Mesodermal cell (in vitro differentiated cells): ENCODE measurements around the gene AKAP1.

Source experiments
- H3K27ac ChIP-seq: 2 replicates; pipeline ENCODE4 v1.7.0; 2013; ENCODE audit warnings: mild to moderate bottlenecking, low read depth, low read length, moderate library complexity; ENCODE audit not compliant: severe bottlenecking
- H3K36me3 ChIP-seq: 2 replicates; pipeline ENCODE4 v1.7.1; 2013; ENCODE audit warnings: mild to moderate bottlenecking, low read length, moderate library complexity; ENCODE audit not compliant: control insufficient read depth, insufficient read depth
- H3K4me1 ChIP-seq: one replicate; pipeline ENCODE4 v1.7.1; 2013; ENCODE audit warnings: mild to moderate bottlenecking, low read length; ENCODE audit not compliant: insufficient read depth, control insufficient read depth, poor library complexity, severe bottlenecking
- H3K4me3 ChIP-seq: 2 replicates; pipeline ENCODE4 v1.7.0; 2013; ENCODE audit warnings: low read length, control low read depth, mild to moderate bottlenecking; ENCODE audit not compliant: insufficient read depth, poor library complexity, severe bottlenecking; ENCODE audit errors: extremely low read depth
- H3K9me3 ChIP-seq: 2 replicates; pipeline ENCODE4 v1.7.1; 2013; ENCODE audit warnings: mild to moderate bottlenecking, low read length, moderate library complexity; ENCODE audit not compliant: control insufficient read depth
- WGBS, 2 experiments: methylation state at CpG; one replicate each; pipeline ENCODE4 v1.1.5; 2013; ENCODE audit warnings: missing lambda C conversion rate in 2 of 2; ENCODE audit not compliant: insufficient coverage in 2 of 2; 5-methylcytosine and 5-hydroxymethylcytosine counted together

The AKAP1 gene

GRCh38 chr17:57164814-57165213 is 79.8 kb downstream of the AKAP1 start:
- no peaks in the 10 kb centered on the region for H3K36me3 ChIP-seq
- H3K4me1 ChIP-seq, result no peaks in the 10 kb centered on the region
- 61 to 75% methylated on average over 4 of the region's 4 CpGs for WGBS, 2 experiments
- H3K4me3 ChIP-seq, result no peak overlapping the region
- H3K27ac ChIP-seq, result no peak overlapping the region
- no peaks in the 10 kb centered on the region for H3K9me3 ChIP-seq

DNA sequence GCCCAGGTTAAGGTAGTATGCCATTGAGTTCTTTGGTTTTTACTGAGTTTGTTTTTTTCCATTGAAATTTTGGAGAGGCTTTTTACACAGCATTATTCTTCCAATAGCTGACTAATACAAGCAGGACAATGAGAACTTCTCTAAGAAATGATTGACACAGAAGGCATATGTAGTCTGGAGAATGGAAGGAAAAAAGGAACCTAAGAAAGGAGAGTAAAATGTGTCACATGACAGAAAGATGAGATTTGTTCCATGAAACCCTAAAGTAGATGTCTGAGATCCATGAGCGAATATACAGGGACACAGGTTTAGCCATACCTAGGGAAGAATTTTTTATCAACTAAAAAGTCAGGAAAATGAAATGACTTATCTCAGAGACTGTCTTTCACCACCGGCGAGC is 80.7 kb downstream of the AKAP1 start:
- Histone ChIP-seq H3K27ac (no peak overlapping the region), H3K4me3 (no peak overlapping the region), H3K9me3 (no peaks in the 10 kb centered on the region), H3K4me1 (no peaks in the 10 kb centered on the region), H3K36me3 (no peaks in the 10 kb centered on the region)
- 88% methylated on average over 1 of the region's 3 CpGs; no CpG with 5 or more reads in 1 of the 2 experiments for WGBS, 2 experiments

- Histone ChIP-seq H3K4me1 (no peaks in the 10 kb centered on the region), H3K36me3 (no peaks in the 10 kb centered on the region), H3K9me3 (no peaks in the 10 kb centered on the region), H3K27ac (no peak overlapping the region), H3K4me3 (no peak overlapping the region)
- WGBS, 2 experiments, result 35 to 52% methylated on average over 6 to 7 of the region's 9 CpGs
Measured at GRCh38 chr17:57166803-57167202, 81.8 kb downstream of the AKAP1 start.

DNA sequence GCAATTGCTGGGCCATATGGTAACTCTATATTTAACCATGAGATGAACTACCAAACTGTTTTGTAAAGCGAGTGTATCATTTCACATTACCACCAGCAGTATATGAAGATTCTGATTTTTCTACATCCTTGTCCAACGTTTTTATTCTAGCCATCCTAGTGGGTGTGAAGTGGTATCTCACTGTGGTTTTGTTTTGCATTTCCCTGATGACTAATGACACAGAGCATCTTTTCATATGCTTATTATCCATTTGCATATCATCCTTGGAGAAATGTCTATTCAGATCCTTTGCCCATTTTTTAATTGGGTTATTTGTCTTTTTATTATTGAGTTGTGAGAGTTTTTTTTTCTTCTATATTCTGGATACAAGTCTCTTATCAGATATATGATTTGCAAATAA is 83.6 kb downstream of the AKAP1 start:
- H3K36me3 ChIP-seq, result no peaks in the 10 kb centered on the region
- H3K9me3 ChIP-seq, result no peaks in the 10 kb centered on the region
- H3K27ac ChIP-seq, result no peak overlapping the region
- H3K4me1 ChIP-seq, result no peaks in the 10 kb centered on the region
- no peak overlapping the region for H3K4me3 ChIP-seq
- WGBS, 2 experiments, result no CpG with 5 or more reads among the region's 2 CpGs

DNA sequence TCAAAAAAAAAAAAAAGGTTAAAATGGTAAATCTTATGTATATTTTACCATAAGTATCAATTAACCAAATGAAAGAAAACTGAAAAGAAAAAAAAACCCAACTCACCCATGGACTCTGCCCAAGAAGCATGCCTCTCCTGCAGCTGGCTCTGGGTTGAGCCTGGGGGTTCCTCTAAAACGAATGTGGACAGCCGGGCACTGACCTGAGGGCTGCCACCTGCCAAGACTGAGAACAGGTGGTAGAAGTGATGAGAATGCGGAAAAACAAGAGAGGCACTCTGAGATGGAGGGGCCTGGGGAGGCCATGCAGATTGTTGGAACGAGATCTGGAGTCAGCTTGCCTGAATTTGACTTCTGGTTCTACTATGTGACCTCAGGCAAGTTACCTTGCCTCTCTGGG is 85.8 kb downstream of the AKAP1 start:
- Histone ChIP-seq H3K9me3 (no peaks in the 10 kb centered on the region), H3K36me3 (no peaks in the 10 kb centered on the region), H3K4me1 (no peaks in the 10 kb centered on the region), H3K27ac (no peak overlapping the region), H3K4me3 (no peak overlapping the region)
- WGBS, 2 experiments, result 50 to 65% methylated on average over 4 of the region's 4 CpGs
